GM18951 (cell line): ENCODE results near the gene GLTP.

Experiments used
- POLR2A ChIP-seq: IDR thresholded peaks from 4 replicates; pipeline ENCODE4 v1.6.1; 2011; ENCODE audit warnings: mild to moderate bottlenecking; ENCODE audit not compliant: insufficient read length, insufficient read depth; ENCODE audit errors: extremely low read depth
- in situ Hi-C: fragments of 300-500 bp; cut with MboI; formaldehyde crosslinking; loops from one replicate; pipeline ENCODE4 v1.12.0; 2022; ENCODE audit warnings: low sequenced_read_pairs, mixed read lengths, inconsistent platforms; ENCODE audit not compliant: unreplicated experiment

GLTP gene

DNA sequence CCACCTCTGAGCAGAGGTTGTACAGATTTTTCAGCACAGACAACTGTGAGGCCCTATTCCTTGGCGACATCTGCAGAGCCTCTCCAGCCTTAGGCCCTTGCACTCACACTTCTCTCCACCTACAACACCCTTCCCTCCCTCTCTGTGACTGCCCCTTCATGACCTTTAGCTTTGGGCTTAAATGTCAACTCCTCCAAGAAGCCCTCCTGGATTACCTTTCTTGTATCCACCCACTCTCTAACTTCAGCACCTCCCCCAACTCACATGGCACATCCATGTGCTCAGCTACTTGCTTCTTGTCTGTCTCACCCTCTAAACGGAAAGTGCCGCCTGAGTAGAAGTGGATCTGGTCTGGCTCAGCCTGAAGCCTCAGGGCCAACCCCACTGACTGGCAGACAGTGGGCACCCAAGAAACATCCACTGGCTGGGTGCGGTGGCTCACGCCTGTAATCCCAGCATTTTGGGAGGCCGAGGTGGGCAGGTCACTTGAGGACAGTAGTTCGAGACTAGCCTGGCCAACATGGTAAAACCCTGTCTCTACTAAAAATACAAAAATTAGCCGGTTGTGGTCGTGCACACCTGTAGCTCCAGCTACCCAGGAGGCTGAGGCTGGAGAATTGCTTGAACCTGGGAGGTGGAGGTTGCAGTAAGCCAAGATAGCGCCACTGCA, 69.3 kb downstream of the GLTP start:
- no peak for TF ChIP-seq POLR2A
- in situ Hi-C loops, result no loop called here

DNA sequence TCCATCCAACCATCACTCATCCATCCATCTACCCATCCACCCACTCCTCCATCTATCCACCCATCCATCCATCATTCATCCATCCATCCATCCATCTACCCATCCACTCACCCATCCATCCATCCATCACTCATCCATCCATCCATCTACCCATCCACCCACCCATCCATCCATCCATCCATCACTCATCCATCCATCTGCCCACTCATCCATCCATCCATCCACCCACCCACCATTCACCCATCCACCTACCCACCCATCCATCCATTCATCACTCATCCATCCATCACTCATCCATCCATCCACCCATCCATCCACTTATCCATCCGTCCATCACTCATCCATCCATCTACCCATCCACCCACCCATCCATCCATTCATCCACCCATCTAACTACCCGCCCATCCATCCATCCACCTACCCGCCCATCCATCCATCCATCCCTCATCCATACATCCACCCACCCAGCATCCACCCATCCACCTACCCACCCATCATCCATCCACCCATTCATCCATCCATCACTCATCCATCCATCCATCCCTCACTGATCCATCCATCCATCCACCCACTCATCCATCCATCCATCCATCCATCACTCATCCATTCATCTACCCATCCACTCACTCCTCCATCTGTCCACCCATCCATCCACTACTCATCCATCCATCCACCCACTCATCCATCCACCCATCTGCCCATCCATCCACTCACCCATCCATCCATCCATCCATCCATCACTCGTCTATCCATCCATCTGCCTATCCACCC, 71.3 kb downstream of the GLTP start:
- in situ Hi-C loops, result no loop called here
- no peak for TF ChIP-seq POLR2A

DNA sequence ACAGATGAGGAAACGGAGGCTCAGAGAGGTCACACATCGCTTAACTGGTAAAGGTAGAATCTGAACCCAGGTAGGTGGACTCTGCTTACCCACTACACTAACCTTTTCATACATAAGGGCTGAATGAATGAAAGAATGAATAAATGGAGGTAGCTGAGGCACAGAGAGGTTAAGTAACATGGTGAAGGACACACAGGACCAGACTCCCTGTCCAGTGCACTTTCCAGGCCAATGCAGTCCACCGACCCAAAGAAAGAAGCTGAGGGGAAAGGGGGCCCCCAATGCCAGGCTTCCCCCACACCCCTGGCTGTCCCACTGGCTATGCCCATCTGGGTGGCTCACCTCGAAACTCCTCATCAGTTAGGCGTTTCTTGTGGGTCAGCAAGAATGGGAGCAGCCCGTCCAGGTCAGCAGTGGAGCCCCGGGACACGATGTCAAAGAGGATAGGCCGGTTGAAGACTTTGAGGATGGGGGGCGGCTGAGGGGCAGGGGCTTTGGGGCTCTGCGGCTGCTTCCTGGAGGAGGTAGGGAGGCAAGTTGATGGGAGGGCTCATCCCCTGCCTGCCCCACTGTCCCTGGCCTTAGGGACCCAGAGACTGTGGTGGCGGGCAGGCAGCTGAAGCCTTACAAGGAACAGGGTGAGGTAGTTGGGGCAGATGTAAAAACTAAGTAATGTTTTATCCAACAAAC, 72.2 kb downstream of the GLTP start:
- in situ Hi-C loops, result no loop called here
- no peak for TF ChIP-seq POLR2A

DNA sequence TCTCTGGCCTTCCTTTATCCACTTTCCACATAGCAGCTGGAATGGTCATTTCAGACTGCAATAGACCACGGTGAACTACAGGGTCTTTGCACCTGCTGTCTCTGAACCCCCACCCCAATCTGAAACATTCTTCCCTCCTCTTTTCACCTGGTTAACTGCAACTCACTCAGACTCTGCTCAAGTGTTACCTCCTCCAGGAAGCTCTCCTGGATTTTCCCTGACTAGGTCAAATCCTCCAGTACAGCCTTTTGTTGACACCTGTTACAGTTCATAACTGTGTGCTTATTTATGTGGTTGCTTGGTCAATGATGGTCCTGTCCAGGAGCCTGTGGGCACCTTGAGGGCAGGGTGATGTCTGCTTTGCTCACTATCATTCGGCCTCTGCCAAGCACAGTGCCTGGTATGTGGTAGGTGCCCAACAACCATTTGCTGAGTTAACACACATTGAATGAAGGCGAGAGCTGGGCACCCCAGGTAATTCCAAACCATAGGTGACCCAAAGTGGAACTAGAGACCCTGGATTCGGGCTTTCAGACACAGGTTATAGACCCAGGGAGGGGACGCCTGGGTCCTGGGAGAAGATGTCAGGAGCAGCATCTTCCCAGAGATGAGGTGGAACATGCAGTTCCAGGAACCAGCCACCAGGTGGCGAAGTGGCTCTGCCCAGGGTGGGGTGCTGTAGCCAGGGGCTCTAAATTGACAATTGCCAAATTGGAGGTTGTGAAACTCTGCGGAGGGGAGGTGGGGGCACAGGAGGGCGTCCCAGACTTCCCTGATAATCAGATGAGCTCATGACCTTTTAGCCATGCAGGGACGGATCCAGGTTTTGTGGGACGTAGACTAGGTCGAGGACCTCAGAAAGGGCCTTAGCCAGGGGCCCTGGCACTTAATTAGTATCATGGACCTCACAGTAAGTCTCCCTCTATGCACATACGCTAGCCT, 75.2 kb downstream of the GLTP start:
- in situ Hi-C loops, result no loop called here
- no peak for TF ChIP-seq POLR2A

DNA sequence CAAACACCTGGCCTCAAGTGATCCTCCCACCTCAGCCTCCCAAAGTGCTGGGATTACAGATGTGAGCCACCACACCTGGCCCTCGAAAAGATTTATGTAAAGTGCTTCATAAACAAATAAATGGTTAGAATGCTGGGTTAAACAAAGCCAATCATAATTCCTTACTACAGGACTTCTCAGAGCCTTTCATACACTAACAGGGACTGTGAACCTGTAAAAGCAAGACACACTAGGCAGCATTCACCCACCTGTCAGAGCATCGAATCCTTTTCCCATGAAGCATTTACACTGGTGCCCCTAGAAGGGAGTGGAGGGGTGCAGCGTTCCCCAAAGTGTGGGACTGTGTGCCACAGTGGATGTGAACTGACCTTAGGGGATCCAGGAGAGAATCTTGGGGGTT, 76.7 kb downstream of the GLTP start:
- in situ Hi-C loops, result no loop called here
- no peak for TF ChIP-seq POLR2A

DNA sequence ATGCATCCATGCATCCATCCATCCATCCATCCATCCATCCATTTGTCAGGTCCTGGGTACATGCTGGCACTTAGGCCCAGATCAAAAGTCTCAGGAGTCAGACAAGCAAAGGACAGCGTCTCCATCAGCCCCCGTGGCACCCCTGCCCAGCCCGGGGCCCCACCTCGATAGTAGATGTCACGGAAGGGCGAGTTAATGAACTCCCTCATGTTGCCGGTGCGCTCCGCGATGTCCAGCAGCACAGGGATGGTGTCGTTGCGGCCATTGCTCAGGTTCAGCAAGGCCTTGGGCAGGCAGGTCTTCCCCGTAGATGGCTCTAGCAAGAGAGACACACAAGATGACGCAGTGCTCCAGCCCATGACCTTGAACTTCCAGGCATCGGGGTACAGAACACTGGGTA, 77.5 kb downstream of the GLTP start:
- in situ Hi-C loops, result no loop called here

More for the DNA sequence above, 77.5 kb downstream of the GLTP start:
- TF ChIP-seq POLR2A, result no peak
